DMS114 treated with DMSO at 0.1 percent for 48 hours (cell line): ENCODE results near the gene NOL6.
"Not testable (repeated sequence)": the region's sequence is repeated elsewhere in the genome, so short reads cannot be mapped to it uniquely, and the experiment has no call there.

Experiments
- DNase-seq: peaks from one replicate; lab custom pipeline; 2025; ENCODE audit not compliant: unreplicated experiment; lab: John Stamatoyannopoulos, UW

NOL6 gene

DNA sequence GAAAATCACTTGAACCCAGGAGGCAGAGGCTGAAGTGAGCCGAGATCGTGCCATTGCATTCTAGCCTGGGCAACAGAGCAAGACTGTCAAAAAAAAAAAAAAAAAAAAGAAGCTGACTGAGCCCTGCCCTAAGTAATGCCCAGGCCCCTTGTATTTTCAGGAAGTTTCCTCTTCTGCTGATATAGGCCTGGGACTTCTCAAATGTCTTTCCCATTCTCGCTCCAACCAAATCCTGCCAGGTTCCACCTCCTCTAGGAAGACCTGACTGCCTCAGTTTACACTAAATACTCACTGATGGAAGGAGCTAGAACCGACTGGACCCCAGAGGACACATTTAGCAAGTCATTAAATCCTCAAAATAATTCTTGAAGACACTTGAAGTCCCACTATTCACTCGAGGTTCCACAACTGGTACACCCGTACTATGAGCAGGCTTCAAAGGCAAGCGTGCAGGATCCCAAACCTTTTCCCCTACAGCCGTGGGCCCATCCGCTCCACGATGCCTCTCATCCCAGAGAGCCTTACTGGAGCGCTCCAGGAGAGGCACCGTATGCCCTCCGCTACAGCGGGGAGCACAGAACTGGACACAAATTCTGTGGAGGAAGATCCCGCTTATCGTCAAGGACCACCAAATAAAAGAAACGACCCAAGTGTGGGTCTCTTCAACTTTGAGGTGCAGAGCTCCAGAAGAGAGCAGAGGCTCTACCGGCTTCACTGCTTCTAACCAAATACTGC is 676 bp downstream of the NOL6 start:
- no peak for DNase-seq

DNA sequence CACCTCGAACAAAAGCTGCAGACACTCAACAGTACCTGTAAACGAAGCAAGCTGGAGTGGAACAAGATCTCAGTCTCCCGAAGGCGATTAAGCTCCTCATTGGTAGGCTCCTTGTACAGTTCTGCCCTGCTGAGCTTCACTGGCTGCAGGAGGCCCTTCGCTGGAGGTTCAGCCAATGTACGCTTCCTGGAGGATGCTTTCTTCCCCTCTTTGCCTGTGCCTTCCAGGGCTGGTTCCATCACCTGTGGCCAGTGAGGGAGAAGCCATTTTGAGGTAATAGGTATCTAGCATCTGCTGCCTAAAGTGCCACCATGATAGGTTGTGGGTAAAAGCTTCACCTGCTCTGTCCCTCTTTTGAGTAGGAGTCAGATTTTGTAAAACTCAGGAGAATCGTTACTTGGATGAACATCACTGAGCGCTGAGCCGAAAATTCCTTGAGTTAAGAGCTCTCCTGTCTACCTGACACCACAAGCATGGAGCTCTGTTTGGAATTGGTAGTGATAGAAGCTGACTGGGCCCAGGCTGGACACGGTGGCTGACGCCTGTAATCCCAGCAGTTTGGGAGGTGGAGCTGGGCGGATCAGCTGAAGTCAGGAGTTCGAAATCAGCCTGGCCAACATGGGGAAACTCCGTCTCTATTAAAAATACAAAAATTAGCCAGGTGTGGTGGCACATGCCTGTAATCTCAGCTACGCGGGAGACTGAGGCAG is 1.4 kb downstream of the NOL6 start:
- no peak for DNase-seq

DNA sequence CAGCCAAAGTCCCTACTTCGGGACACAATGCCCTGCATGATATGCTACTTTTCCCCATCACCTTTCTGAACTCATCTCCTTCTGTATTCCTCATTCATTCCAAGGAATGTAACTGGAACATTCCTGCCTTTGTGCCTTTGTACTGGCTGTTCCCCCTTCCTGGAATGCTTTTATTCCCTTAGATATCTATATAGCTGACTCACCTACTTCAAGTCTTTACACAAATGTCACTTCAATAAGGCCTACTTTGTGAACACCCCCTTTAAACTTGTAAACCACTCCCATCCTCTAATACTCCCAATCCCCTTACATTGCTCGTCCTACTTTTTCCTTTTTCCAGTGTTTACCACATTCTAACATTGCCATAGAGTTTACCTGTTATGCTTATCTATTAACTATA is 2.4 kb downstream of the NOL6 start:
- no peak for DNase-seq

DNA sequence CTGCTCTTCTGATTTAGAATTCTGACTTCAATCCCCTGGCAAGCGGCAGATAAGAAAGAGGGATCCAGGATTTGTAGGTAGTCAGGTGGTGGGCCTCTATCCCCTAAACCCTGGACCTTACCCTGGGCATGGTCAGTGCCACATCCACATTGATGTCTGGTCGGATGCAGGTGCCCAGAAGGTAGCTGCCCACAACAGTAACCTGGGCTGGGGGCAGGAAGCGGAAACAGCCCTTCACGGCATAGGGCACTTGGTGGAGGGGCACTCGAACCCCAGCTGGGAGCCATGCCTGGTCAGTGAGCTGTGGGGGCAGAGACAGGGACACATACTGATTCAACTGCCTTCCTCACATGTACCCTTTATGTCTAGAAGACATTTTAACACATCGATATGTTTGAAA is 3.8 kb downstream of the NOL6 start:
- DNase-seq, result no peak

DNA sequence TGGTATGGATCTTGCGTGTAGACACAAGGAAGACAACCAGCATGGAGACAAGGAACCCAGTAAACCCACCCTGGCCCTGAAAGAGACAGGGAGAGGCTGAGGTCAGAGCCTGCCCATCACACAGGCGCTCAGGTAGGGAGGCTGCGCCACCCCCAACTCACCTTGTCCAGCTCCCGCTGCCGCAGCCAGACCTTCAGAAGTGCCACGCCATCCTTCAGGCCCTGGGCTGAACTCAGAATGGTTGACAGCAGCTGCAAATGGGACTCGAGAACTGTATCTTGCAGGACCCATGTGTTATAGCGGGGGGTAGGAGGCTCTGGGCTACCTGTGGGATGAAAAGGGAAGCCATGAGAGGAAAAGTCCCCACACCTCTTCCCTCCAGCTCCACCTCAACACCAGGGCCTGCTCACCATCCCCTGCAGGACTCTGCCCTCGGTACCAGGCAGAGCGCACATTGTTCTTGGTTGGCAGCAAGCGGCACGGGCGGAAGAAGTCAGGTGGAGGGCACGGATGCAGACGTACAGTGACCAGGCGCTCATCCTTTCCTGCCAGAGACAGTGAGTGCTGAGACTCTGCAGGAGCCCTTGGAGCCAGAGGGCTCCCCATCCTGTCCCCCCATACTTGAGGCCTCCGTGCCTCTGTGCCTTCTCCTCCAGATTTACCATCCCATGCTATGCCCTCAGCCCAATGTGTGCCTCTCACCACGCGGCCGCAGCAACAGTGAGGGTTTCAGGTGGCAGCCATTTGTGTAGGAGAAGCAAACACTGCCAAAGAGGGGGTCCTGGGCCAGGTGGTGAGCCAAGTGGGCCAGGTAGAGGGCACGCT is 4.7 kb downstream of the NOL6 start:
- no peak for DNase-seq

DNA sequence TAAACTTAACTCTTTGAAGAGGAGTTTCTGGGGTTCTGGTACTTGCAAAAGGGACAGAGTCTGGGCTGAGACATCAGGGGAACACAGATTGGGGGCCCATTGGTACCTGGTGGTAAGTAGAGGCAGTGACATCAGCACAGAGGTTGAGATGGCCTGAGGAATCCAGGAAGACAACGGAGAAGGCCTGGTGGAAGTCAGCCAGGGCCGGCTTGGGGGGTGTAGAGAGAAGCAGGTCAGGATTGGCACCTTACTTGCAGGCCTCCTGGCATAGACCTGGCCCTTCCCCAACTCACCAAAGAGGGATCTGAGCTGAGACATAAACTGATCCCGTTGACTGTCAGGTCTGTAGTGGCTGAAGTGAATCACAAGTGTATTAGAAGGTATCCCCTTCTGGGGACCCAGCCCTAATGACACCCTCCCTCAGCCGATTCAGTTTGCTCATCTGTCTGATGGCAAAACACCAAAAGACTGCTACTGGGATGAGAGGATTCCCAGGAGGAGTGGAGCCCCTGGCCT is 5.5 kb downstream of the NOL6 start:
- no peak for DNase-seq

DNA sequence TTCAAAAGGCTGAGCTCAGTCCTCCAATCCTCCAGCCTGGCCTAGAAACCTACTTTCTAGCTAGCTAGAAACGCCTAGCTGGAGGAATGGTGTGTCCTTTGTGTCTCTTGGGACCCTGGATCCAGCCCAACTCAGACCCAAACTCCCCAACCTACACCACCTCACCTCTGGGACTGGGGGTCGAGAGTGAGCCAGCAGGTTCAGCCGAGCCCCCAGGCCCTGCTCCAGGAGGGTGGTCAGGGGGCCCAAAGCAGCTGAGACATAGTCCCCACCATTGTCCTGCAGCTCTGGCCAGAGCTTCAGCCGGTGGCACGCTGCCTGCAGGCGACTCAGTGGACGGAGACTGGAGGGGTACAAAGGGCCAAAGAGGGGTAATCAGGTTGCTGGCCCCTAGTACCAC is 6.2 kb downstream of the NOL6 start:
- no peak for DNase-seq

DNA sequence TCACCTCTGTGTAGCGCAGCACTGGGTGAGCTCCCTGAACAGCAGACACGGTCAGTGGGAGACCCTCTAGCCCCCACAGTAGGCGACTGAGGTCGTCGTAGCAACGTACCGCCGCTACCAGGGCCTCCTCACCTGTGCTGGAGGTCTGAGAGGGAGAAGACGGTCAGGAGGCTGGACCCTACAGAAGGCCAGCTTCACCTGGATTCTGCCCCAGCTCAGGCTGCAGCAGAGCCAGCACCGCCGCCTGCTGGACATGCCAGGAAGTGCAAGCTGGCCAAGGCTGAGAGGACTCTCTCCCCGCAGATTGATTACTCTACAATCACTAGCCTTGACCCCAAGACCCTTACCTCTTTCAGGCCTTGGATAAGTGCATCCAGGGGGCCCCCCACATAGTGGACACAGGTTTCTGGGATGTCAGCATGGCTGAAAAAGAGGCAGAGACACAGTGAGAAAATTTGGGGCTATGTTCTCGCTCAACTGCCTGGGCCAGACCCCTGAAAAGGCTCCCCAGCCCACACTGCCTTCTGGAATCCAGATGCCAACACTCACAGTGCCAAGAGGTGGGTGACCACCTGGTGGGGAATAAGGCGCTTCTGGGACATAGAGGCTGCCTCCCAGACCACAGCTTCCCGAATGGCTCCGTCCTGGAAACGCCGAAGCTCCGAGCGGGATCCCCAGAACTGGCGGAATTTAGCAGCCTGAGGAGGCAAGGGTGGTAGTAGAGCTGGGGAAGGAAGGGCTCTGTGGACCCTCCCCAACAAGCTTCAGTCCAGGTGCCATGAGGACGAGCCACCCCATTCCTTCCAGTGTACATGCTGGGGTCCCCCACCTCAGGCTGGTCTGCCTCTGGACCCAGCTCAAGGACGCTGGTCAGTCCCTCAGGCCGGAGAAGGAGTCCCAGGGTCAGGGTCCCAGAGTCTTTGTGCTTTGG is 6.9 kb downstream of the NOL6 start:
- DNase-seq, result peak; percentile 4

DNA sequence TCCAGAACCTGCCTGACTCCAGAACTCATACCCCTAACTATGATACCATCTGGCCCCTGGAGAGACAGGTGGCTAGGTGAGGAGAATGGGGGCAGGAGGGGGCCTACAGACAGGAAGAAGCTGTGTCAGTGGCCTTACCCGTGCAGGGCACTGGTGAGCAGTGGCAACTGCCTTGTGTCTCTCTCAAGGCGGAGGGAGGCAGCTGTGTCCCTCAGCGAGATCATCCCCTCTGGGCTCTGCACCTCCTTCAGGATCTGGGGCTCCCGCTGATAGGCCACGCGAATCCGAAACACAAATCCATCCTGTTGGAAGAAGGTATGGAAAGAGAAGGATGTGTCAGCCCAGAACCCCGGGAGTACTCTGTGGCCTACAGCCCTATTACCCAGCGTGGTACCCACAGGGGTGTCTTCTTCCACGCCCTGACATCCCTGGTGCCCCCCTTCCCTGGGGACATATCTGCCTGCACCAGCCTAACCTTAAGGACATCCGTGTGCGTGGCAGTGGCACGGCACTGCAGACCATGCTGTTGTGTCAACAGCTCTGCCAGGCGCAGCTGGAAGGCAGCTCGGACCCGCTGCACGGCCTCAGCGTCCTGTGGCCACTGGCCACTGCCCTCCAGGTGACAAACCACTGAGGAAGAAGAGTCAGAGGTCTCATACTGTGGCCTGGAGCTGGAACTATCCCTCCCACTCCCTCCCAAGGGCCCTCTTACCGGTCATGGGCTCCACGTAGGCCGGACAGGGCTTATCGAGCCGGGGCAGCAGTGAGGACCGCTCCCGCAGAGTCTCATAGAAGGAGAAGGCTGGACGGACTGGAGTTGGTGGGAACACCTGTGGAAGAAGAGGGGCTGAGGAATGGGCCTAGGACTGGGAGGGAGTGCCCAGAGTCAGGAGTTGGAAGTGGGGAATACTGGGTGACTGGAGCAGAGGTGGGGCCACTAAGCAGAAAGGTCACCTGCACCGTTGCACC is 7.8 kb downstream of the NOL6 start:
- DNase-seq, result no peak

DNA sequence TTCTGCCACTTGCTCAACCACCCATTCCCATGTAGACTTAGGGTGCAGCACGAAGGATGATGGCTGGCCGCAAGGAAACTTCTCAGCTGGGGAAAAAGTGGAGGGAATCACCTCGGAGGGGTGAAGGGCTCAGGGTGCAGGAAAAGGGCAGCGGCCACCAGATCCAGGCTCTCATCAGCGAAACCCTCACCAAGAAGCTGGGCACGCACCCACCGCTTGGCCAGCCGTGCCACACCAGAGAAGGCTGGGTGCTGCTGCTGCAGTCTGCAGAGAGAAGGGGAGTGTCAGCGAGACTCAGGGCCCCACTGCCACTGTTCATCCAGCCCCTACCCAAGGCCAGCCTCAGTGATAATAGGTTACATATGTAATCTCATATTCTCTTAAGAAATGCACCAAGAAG is 8.6 kb downstream of the NOL6 start:
- DNase-seq, result no peak

DNA sequence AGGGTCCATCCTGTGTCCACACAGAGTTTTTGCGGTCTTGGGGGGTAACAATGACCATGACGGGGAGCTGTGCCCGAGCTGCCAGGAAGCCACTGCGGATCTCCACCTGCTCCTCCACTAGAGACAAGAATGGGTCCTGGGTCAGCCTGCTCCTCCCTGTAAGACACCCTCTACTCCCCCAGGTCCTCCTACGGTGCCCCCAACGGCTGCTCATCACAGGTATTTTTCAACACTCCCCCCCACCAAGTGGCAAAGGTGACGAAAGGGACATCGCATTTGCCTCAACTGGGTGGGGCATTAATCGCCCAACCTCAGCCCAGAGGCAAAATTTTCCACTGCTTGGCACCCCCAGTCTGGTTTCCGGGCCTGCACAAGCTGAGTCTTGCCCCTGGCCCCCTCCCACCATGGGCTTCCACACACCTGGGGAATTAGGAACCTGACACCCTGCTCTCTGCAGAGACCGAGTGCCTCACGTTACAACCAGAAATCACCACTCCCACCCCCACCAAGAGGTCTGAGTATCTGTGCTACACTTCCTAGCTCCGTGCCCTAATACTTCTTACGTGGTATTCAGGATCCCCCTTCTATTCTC is 9.6 kb downstream of the NOL6 start:
- DNase-seq, result no peak

DNA sequence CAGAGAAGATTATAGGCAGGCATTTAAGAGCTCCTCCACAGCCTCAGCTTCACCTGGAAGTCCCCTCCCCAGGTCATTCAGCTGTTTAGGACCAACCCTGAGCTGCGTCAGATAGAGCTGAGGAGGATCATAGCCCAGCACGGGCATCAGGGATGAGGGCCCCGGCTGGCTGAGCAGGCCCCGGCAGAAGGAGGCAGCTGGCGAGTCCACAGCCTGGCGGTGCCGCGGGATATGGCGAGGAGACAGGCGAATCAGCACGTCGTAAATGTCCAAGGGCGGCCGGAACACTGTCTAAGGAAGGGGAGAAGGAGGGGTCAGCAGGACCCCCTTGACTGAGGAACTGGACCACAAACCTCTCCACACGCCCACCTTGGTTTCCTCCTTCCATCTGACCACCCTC is 10.6 kb downstream of the NOL6 start:
- no peak for DNase-seq

DNA sequence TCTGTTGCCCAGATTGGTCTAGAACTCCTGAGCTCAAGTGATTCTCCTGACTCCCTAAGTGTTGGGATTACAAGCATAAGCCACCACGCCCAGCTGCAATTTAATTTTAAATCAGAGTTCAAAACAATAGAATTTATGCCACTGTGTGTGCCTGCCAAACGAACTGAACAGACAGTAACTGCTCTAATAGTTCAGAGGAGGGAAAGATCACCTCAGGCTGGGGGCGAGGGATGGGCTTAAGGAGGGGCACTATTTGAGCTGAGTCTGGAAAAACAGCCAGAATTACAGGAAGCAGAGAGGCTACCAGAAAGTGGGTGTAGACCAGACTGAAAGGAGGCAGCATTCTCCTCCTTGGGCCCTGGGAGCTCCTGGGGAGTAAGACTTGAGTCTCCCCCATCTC is 12.2 kb downstream of the NOL6 start:
- no peak for DNase-seq

DNA sequence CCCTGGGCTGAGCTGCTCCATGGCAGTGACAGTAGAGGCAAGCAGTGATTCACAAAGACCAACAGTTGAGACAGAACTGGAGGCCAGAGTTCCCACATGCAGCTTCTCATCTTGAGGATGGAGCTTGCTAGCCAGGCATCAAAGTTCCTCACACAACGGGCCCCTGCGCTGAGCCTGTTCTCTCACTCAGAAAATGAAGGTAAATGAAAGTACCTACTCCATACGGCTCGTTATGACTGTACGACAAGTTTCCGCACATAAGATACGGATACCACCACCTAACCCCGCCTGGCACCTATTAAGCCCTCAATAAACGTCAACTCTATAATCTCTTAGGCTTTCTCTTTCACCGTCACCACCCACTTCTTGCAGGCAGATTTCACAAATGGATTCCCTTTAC is 12.9 kb downstream of the NOL6 start:
- no peak for DNase-seq

DNA sequence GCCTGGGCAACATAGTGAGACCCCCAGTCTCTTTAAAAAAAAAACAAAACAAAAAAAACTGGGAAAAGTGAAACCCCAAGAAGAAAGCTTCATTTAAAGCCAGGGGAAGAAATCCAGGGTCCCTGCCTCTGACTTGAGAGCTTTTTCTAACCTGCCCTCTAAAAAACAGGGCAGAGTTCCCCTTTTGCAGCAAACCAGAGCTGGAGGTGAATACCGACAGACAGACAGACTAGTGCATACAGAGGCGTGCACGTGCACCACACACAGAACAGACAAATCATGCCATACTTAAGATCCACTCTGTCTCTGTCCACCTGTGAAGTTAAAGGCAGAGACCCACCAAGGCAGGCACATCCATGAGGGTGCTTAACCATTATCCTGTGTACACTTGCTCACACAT is 14.6 kb downstream of the NOL6 start:
- DNase-seq, result no peak

DNA sequence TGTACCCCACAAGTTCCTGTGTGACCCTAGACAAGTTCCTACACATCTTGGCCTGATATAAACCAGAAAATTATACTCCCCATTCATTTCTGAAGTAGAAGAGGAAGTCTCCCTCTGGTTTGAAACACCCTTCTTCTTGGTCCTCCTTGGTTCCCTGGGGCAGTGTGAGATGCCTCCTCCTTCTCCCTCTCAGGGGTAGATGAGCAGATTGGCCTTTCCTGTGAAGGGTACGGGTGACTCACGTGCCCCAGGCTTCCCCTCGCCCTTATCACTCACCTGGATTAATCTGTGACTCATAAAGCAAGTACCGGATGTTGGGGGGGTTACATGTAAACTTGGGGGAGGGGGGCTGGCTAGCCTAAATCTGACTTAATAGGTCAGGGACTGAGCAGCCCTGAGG is 15.3 kb downstream of the NOL6 start:
- no peak for DNase-seq

DNA sequence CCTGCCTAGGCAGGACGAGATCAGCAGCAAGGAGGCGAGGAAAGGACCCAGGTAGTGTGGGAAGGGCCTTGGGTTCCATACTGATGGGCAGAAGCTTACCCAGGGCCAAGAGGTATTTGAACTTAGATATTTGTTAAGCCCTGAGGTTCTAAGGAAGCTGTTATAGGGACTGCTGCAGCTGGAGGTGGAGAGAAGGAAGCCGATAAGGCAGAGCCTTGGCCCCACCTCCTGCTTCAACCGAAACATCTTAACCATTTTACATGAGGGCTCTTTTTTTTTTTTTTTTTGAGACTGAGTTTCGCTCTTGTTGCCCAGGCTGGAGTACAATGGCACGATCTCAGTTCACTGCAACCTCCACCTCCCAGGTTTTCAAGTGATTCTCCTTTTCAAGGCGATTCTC is 17.8 kb downstream of the NOL6 start:
- no peak for DNase-seq

DNA sequence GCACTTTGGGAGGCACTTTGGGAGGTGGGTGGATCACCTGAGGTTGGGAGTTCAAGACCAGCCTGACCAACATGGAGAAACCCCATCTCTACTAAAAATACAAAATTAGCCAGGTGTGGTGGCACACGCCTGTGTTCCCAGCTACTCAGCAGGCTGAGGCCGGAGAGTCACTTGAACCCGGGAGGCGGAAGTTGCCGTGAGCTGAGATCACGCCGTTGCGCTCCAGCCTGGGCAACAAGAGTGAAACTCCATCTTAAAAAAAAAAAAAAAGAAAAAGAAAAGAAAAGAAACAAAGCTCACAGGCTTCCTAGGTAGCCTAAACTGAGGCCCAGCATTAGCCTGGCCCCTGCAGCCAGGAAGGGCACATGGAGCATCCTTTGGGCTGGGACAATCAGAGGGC is 18.3 kb downstream of the NOL6 start:
- not testable (repeated sequence) for DNase-seq

DNA sequence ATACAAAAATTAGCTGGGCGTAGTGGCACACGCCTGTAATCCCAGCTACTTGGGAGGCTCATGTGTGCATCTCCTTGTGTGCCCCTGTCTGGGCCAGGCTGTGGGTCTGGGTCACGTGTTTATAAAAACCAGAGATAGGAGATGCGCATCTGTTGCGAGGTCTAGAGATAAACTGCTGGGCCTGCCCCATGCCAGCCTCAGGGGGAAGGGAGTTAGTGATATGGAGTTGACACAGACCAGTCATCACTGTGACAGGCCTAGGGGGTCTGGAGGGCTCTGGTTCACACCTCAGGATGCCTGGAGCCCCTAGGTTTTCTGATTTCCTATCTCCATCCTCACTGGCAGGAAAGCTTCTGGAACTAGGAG is 19.1 kb downstream of the NOL6 start:
- not testable (repeated sequence) for DNase-seq
